Sciatic nerve (tissue), 2 donors: ENCODE results near the gene ZNF282. TPM values are rescaled to one million over a fixed set of nuclear protein-coding genes. Genes with fewer than 3 reads are reported as not detected.
"Not testable (repeated sequence)": the region's sequence is repeated elsewhere in the genome, so short reads cannot be mapped to it uniquely, and the experiment has no call there.

ENCODE experiments used
- ATAC-seq: fragments of 200-7000 bp; cut with Tn5 transposase; one replicate; pipeline ENCODE4 v1.9.1; 2020; ENCODE audit warnings: mild to moderate bottlenecking, moderate library complexity
- DNase-seq: peaks from one replicate; pipeline ENCODE4 v3.0.0-alpha.2; 2020; ENCODE audit warnings: low spot score
- intact Hi-C: fragments of 100-400 bp; cut with DNase I; formaldehyde crosslinking; loops from one replicate; pipeline ENCODE4 v1.14.2; 2022
- total RNA-seq: library from RNA; stranded (reverse); fragmentation: NEBNext Ultra II Directional; extraction: Animal tissue kit (Norgen Biotek cat#: 25700); gene quantifications from one replicate; pipeline ENCODE4 v1.2.1, GENCODE V29; 2021
- donor health status: DM: no; HTN: no; CAD: no.
- donor health status: DM: no; HTN: no; CAD: no.

Gene ZNF282
- total RNA-seq, 1 donor from 2014 or later: 27.2 TPM

DNA sequence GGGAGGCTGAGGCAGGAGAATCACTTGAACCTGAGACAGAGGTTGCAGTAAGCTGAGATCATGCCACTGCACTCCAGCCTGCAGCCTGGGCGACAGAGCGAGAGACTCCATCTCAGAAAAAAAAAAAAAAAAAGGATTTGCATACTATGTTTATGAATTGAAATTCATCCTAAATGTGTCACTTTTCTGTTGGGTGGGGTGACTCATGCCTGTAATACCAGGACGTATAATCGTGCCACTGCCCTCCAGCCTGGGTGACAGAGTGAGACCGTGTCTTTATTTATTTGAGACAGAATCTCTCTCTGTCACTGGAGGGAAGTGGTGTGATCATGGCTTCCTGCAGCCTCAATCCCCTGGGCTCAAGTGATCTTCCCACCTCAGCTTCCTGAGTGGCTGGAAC lies 49.9 kb downstream of the ZNF282 start:
- intact Hi-C loops: no loop called here
- no peak for DNase-seq
- ATAC-seq: no peak

DNA sequence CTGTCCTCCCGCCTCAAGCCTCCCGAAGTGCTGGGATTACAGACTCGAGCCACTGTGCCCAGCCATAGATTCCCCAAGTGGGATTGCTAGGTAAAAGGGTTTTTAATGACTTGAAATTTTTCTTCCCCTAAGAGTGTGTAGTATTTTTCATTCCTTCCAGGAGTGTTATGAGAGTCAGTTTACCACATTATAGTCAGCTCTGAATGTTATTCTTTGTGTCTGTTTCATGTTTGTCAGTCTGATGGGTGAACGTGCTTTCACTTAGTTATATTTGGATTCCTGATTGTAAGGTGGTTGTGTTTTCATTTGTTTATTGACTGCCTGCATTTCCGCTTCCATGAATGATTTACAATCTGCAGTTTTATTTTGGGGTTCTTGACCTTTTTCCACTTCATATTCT lies 50.4 kb downstream of the ZNF282 start:
- peak; percentile 9 for DNase-seq
- no peak for ATAC-seq
- intact Hi-C loops: no loop called here

- DNase-seq (no peak), ATAC-seq (no peak)
- intact Hi-C loops: no loop called here
These were observed 53.4 kb downstream of the ZNF282 start for GRCh38 chr7:149248777-149249176.

DNA sequence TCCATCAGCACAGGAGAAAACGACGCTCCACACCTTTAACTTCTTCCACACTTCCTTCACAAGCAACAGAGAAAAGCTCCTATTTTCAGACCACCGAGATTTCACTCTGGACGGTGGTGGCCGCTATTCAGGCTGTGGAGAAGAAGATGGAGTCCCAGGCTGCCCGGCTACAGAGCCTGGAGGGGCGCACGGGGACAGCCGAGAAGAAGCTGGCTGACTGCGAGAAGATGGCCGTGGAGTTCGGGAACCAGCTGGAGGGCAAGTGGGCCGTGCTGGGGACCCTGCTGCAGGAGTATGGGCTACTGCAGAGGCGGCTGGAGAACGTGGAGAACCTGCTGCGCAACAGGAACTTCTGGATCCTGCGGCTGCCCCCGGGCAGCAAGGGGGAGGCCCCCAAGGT lies 54.8 kb downstream of the ZNF282 start:
- intact Hi-C loops, ATAC-seq, DNase-seq: not testable (repeated sequence)

DNA sequence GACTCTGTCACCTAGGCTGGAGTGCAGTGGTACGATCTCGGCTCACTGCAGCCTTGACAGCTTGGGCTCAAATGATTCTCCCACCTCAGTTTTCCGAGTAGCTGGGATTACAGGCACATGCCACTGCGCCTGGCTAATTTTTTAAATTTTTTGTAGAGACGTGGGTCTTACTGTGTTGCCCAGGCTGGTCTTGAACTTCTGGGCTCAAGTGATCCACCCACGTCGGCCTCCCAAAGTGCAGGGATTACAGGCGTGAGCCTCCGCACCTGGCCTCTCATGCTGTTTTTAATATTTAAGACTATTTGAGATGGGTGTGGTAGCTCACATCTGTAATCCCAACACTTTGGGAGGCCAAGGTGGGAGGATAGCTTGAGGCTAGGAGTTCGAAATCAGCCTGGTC lies 56.2 kb downstream of the ZNF282 start:
- ATAC-seq, DNase-seq, intact Hi-C loops: not testable (repeated sequence)

- DNase-seq: no peak
- intact Hi-C loops: no loop called here
- no peak for ATAC-seq
These were observed 57.0 kb downstream of the ZNF282 start for GRCh38 chr7:149252378-149252777.

- no peak for DNase-seq
- intact Hi-C loops: no loop called here
- ATAC-seq: no peak
These were observed 58.3 kb downstream of the ZNF282 start for GRCh38 chr7:149253665-149254064.

DNA sequence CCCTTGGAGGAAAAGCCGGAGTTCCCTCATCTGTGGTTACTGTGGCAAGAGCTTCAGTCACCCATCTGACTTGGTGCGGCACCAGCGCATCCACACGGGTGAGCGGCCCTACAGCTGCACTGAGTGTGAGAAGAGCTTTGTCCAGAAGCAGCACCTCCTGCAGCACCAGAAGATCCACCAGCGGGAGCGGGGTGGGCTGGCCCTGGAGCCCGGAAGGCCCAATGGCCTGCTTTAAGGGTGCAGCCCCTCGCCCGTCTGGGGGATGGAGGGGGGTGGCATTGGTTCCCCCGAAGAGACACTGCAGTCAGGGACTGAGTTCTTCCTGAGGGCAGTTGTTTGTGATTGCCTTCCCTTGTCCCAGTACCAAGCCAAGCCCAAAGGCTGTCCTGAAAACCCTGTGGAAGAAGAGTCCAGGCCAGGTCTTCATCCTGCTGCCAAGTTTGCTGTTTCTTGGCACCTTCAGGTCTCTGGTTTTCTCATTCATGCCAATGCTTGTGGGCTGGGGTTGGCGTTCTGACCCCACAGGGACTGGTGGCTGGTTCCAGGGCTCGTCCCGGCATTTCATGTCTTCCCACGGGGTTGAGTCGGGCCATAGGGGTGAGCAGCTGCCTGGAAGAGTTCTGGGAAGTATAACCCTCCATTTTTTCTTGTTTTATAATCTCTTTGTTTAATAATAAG lies 59.0 kb downstream of the ZNF282 start:
- DNase-seq (peak; percentile 42), ATAC-seq (no peak)
- intact Hi-C loops: no loop called here

DNA sequence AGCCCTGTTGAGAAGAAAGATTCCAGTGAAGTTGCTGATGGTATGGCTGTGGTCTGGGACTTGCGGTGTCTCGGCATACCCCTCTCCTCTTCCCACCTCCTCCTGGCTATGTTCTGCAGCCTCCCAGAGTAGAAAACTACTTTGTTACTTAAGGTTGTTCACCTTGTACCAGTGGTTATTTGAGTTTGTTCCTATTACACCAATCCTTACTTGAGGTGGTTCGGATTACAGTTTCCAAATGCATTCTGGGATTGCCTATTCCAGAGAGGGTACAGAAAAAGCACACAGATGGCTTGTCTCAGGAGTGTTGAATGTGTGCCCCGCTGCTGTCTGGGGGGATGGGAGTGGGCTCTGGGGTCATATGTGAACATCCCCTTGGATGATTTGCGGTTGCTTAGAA lies 59.8 kb downstream of the ZNF282 start:
- no peak for DNase-seq
- intact Hi-C loops: no loop called here
- ATAC-seq: no peak

GRCh38 chr7:149256568-149256967 lies 61.2 kb downstream of the ZNF282 start:
- no peak for ATAC-seq
- intact Hi-C loops: no loop called here
- no peak for DNase-seq

DNA sequence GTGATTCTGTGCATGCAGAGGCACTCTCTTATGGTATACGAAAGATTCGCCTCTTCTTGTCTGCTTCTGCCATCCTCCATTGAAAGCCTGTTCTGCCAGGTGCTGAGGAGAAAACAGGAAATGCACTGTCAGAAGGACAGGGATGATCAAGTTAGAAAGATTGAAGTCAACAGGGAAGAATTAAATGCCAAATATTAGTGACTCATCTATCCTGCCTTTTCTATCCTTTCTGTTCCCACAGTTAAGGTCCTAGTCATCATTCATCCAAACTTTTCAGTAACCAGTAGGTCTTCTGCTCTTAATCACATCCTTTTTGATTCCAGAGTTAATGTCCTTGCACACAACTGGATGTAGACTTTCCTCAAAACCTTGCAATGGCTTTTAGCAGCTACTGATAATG lies 61.8 kb downstream of the ZNF282 start:
- DNase-seq (no peak), ATAC-seq (no peak)

DNA sequence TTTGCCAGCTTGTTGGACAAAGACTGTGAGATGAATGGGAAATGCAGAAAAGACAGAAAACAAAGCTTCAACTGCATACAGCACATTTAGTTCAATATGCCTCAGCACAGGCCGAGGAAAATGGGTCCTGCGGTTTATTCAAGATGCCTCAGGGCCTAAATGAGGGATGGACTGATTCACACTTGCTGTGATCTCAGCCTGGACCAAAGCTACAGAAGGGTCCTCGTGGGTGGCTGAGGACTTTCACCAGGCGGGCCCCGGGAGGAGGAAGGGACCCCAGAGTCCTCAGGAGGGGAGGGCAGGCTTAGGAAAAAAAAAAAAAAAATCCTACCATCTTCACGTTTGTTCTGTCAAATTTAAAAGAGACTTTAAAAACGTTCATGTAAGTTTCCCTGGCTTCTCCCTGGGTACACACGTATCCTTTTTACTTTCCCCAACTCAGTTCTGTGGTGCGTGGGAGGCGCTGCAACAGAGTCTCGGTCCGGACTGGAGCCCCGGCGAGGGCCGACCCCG lies 66.0 kb downstream of the ZNF282 start:
- peak; percentile 52 for DNase-seq
- peak; percentile 24 for ATAC-seq
- intact Hi-C loops: no loop called here

More for the DNA sequence above, 61.8 kb downstream of the ZNF282 start:
- intact Hi-C loops: no loop called here

GRCh38 chr7:149261829-149262617 lies 66.7 kb downstream of the ZNF282 start, which contains the start of gene ZNF783:
TSS of gene ZNF783 (plus strand) at chr7:149262196. CDS start at chr7:149262334, 138 bp downstream.
- ATAC-seq (peak; percentile 98), DNase-seq (peak; percentile 92)
- intact Hi-C loops: no loop called here

- intact Hi-C loops: no loop called here
These were observed 71.1 kb downstream of the ZNF282 start for GRCh38 chr7:149266451-149266850.

GRCh38 chr7:149267733-149268132 lies 72.4 kb downstream of the ZNF282 start:
- DNase-seq: peak; percentile 51
- no peak for ATAC-seq
- intact Hi-C loops: no loop called here

More at GRCh38 chr7:149266451-149266850, 71.1 kb downstream of the ZNF282 start:
- no peak for ATAC-seq
- no peak for DNase-seq

DNA sequence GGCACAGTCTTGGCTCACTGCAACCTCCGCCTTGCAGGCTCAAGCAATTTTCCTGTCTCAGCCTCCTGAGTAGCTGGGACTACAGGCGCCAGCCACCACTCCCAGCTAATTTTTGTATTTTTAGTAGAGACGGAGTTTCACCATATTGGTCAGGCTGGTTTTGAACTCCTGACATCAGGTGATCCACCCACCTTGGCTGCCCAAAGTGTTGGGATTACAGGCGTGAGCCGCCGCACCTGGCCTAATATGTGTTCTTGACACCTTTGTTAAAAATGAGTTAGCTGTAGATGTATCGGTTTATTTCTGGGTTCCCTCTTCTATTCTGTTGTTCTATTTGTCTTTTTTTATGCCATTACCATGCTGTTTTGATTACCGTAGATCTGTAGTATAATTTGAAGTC lies 79.1 kb downstream of the ZNF282 start:
- ATAC-seq, intact Hi-C loops: not testable (repeated sequence)
- peak; percentile 43 for DNase-seq
